Immature natural killer cell (primary cell): ENCODE data around the gene NVL. TPM values are rescaled to one million over a fixed set of nuclear protein-coding genes. Genes with fewer than 3 reads are reported as not detected.
"Not testable (repeated sequence)": the region's sequence is repeated elsewhere in the genome, so short reads cannot be mapped to it uniquely, and the experiment has no call there.

Experiments used
- DNase-seq, 3 donors: peaks; one replicate each; pipeline ENCODE4 v3.0.0; 2022; ENCODE audit warnings: mixed read lengths in 1 of 3
- H3K27ac Mint-ChIP-seq, 6 donors: one replicate each; pipeline ENCODE4 v1.8.0; 2020; ENCODE audit warnings: mixed read lengths in 6 of 6, mild to moderate bottlenecking in 5 of 6, inconsistent platforms in 4 of 6, moderate library complexity in 3 of 6
- H3K27me3 Mint-ChIP-seq, 3 donors: one replicate each; pipeline ENCODE4 v1.8.0; 2020 to 2021; ENCODE audit warnings: low read depth in 3 of 3, mild to moderate bottlenecking in 3 of 3, mixed read lengths in 3 of 3, moderate library complexity in 3 of 3, inconsistent platforms in 1 of 3
- H3K36me3 Mint-ChIP-seq, 3 donors: one replicate each; pipeline ENCODE4 v1.8.0; 2020; ENCODE audit warnings: mixed read lengths in 3 of 3, inconsistent platforms in 2 of 3, mild to moderate bottlenecking in 2 of 3
- H3K4me1 Mint-ChIP-seq, 2 donors: one replicate each; pipeline ENCODE4 v1.8.0; 2020; ENCODE audit warnings: inconsistent platforms in 2 of 2, mild to moderate bottlenecking in 2 of 2, mixed read lengths in 2 of 2, moderate library complexity in 1 of 2
- H3K4me3 Mint-ChIP-seq, 5 donors: one replicate each; pipeline ENCODE4 v1.8.0; 2020; ENCODE audit warnings: mild to moderate bottlenecking in 5 of 5, mixed read lengths in 5 of 5, inconsistent platforms in 3 of 5, moderate library complexity in 3 of 5
- H3K9me3 Mint-ChIP-seq, 6 donors: one replicate each; pipeline ENCODE4 v1.8.0; 2020; ENCODE audit warnings: mild to moderate bottlenecking in 6 of 6, mixed read lengths in 6 of 6, inconsistent platforms in 4 of 6, moderate library complexity in 3 of 6
- polyA plus RNA-seq, 3 donors: library from polyadenylated mRNA; unstranded; fragments of 300-500 nt; fragmentation: Illumina TruSeq; gene quantifications; one replicate each; pipeline ENCODE4 v1.2.3, GENCODE V29; 2021

NVL gene
- polyA plus RNA-seq, 3 donors from 2014 or later = 6.6 to 19.5 (median 14.9) TPM

GRCh38 chr1:224352436-224353085 lies 22.6 kb upstream of the NVL start:
- DNase-seq, H3K9me3 Mint-ChIP-seq, H3K4me3 Mint-ChIP-seq, H3K27me3 Mint-ChIP-seq, H3K27ac Mint-ChIP-seq, H3K36me3 Mint-ChIP-seq: not testable (repeated sequence)
- peaks cover 20 to 39% of the 10 kb centered on the region in 2 donors for H3K4me1 Mint-ChIP-seq

GRCh38 chr1:224349716-224350115 lies 19.7 kb upstream of the NVL start:
- not testable (repeated sequence) for H3K36me3 Mint-ChIP-seq, H3K9me3 Mint-ChIP-seq, H3K27me3 Mint-ChIP-seq, H3K27ac Mint-ChIP-seq, DNase-seq
- Mint-ChIP-seq H3K4me3 (peak overlapping the region in 1 of 5 donors; percentile 21), H3K4me1 (peaks cover 11 to 22% of the 10 kb centered on the region in 2 donors)

DNA sequence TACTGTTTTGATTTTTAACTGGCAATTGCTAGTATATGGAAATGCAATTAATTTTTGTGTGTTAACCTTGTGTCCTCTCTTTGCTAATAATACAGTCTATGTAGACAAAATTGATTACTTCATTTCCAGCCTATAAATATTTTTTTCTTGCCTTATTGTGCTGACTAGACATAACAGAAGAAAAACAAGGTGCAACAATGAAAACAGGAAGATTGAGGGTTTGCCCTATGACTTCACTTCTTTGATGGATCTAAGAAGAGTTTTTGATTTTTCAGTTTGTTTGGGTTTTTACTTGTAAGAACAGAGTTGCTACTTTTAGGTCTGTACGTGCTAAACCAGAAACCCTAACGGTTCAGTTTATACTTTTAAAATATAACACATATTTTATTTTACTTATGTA lies 18.2 kb upstream of the NVL start:
- H3K27me3 Mint-ChIP-seq = peaks cover 0 to 2% (median 0%) of the 10 kb centered on the region in 3 donors
- no peak overlapping the region for H3K27ac Mint-ChIP-seq
- H3K4me3 Mint-ChIP-seq = no peak overlapping the region
- peaks cover 0 to 6% of the 10 kb centered on the region in 2 donors for H3K4me1 Mint-ChIP-seq
- H3K36me3 Mint-ChIP-seq = peaks cover 0 to 3% (median 0%) of the 10 kb centered on the region in 3 donors
- no peak for DNase-seq
- H3K9me3 Mint-ChIP-seq = peaks cover 0 to 17% (median 15%) of the 10 kb centered on the region in 6 donors

GRCh38 chr1:224343679-224344078 lies 13.7 kb upstream of the NVL start:
- Mint-ChIP-seq H3K4me1 (peaks cover 0 to 13% of the 10 kb centered on the region in 2 donors), H3K36me3 (peaks cover 5 to 8% (median 6%) of the 10 kb centered on the region in 3 donors), H3K27me3 (peaks cover 1 to 2% (median 2%) of the 10 kb centered on the region in 3 donors), H3K9me3 (peaks cover 0 to 22% (median 18%) of the 10 kb centered on the region in 6 donors), H3K27ac (no peak overlapping the region), H3K4me3 (no peak overlapping the region)
- DNase-seq = no peak

DNA sequence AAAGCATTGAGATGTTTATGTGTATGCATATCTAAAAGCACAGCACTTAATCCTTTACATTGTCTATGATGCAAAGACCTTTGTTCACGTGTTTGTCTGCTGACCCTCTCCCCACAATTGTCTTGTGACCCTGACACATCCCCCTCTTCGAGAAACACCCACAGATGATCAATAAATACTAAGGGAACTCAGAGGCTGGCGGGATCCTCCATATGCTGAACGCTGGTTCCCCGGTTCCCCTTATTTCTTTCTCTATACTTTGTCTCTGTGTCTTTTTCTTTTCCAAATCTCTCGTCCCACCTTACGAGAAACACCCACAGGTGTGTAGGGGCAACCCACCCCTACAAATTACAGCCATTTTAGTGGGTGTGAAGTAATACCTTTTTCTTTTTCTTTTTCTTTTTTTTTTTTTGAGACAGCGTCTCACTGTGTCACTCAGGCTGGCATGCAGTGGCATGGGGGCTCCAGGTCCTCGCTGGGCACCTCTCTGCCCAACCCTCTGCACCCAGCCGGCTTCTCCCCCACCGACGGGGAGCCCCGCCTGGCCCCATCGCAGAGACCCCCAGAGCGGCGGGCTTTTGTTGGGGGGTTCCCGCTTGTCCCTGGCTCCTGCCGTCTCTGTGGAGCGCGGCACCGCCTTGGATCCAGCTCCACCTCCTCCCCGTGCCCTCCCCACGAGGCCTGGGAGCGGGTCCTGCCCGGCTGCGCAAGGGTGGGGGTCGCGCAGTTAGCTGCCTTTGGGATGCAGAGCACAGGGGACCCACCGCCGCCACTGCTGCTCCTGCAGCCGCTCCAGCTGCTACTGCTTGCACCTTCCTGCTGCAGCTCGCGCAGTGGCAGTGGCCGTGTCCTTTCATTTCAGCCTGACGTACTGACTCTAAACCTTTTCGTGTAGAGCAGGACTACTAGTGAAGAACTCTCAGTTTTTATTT lies 10.7 kb upstream of the NVL start:
- peak in 2 of 3 donors; percentile 11 to 12 for DNase-seq
- H3K27ac Mint-ChIP-seq, H3K4me1 Mint-ChIP-seq, H3K36me3 Mint-ChIP-seq, H3K27me3 Mint-ChIP-seq: not testable (repeated sequence)
- Mint-ChIP-seq H3K4me3 (peak overlapping the region; percentile 49 to 68 (median 61)), H3K9me3 (peaks cover 0 to 22% (median 18%) of the 10 kb centered on the region in 6 donors)

DNA sequence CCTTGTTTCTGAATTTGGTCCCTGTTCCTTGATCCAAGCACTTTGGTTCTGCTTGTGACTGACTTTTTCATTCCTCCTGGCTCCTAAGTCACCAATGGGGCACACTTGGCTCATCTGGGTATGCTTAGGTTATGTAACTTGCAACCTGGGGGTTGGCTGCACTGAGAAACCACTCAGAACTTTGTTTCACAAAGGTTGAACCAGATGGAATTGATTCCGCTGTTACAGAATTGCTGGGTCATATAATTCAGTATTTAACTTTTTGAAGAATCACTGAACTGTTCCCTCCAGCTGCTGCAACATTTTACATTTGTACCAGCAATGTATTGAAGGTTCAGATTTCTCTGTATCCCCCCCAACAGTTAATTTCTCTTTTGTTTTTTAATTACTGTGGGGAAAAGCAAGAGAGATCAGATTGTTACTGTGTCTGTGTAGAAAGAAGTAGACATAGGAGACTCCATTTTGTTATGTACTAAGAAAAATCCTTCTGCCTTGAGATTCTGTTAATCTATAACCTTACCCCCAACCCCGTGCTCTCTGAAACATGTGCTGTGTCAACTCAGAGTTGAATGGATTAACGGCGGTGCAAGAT lies 9.6 kb upstream of the NVL start:
- DNase-seq = no peak
- H3K27me3 Mint-ChIP-seq = peaks cover 0 to 4% (median 3%) of the 10 kb centered on the region in 3 donors
- H3K36me3 Mint-ChIP-seq = peaks cover 5 to 6% (median 5%) of the 10 kb centered on the region in 3 donors
- no peak overlapping the region for H3K4me3 Mint-ChIP-seq
- H3K27ac Mint-ChIP-seq = no peak overlapping the region
- H3K9me3 Mint-ChIP-seq = peaks cover 0 to 18% (median 14%) of the 10 kb centered on the region in 6 donors
- H3K4me1 Mint-ChIP-seq = peaks cover 0 to 6% of the 10 kb centered on the region in 2 donors

- Mint-ChIP-seq H3K36me3 (peaks cover 5 to 6% (median 5%) of the 10 kb centered on the region in 3 donors), H3K9me3 (peaks cover 0 to 7% (median 4%) of the 10 kb centered on the region in 6 donors), H3K4me3 (no peak overlapping the region), H3K27me3 (peaks cover 0 to 4% (median 3%) of the 10 kb centered on the region in 3 donors), H3K27ac (no peak overlapping the region), H3K4me1 (peaks cover 6 to 19% of the 10 kb centered on the region in 2 donors)
- no peak for DNase-seq
Observed at GRCh38 chr1:224338150-224338838, 8.3 kb upstream of the NVL start.

DNA sequence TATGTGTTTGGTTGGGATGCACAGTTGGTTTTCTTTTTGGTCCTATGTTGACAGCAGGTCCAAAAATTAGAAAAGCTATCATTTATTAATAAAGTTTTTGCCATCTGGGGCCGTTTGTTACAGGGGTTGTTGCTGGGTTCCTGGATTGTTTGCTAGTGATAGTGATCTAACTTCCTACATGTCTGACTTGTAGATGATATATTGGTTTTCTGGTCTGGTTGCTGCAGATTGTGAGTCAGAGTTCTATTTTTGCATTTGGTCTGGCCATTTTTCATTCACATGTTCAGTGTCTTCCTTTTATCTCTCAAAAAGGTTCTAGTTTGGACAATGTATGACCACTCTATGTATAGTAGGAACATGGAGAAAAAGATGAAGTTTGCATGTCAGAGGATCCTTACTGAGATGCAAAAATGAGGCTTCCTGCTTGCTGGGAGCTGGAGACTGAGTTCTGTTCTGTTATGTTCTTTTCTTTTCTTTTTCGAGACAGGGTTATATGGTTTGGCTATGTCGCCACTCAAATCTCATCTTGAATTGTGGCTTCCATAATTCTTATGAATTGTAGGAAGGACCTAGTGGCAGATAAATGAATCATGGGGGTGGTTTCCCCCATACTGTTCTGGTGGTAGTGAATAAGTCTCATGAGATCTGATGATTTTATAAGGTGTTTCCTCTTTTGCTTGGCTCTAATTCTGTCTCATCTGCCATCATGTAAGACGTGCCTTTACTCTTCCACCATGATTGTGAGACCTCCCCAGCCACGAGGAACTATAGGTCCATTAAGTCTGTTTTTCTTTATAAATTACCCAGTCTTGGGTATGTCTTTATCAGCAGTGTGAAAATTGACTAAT lies 4.2 kb upstream of the NVL start:
- peaks cover 3 to 12% (median 10%) of the 10 kb centered on the region in 3 donors for H3K27me3 Mint-ChIP-seq
- no peaks in the 10 kb centered on the region for H3K36me3 Mint-ChIP-seq
- no peak overlapping the region for H3K4me3 Mint-ChIP-seq
- no peak overlapping the region for H3K27ac Mint-ChIP-seq
- H3K9me3 Mint-ChIP-seq = no peaks in the 10 kb centered on the region
- DNase-seq = no peak
- peaks cover 28 to 39% of the 10 kb centered on the region in 2 donors for H3K4me1 Mint-ChIP-seq

DNA sequence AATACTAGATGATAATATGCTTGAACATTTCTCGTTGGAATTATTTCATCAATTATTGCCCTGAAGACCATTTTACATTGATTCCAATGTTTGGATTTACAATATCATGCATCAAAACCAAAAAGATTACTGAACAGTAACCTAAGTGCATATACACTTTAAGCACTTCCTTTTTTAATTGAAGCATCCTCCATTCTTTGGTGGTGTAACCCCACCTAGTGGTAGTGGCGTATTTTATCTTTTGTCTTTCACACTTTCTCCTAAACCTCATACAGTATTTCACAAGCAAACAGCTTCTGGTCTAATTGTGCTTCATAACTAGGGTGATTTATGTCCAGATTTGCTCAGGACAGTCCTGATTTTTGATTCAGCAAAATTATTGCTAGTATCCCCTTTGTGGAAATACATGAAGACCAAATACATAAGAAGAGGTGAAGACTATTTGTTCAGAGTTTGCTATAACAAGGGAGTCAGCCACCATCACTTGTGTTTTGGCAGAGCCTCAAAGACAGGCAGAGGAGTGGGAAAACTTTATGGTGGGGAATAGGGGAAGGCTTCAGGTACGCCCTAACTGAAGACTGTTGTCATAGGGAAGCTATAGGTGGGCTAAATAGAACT lies 3.4 kb upstream of the NVL start:
- H3K27ac Mint-ChIP-seq = peak overlapping the region in 5 of 6 donors; percentile 44 to 78 (median 68)
- H3K36me3 Mint-ChIP-seq = no peaks in the 10 kb centered on the region
- H3K4me1 Mint-ChIP-seq = peaks cover 33 to 46% of the 10 kb centered on the region in 2 donors
- H3K9me3 Mint-ChIP-seq = no peaks in the 10 kb centered on the region
- peaks cover 3 to 12% (median 10%) of the 10 kb centered on the region in 3 donors for H3K27me3 Mint-ChIP-seq
- H3K4me3 Mint-ChIP-seq = peak overlapping the region in 1 of 5 donors; percentile 24
- peak; percentile 44 to 59 (median 54) for DNase-seq

- Mint-ChIP-seq H3K27me3 (peaks cover 3 to 12% (median 8%) of the 10 kb centered on the region in 3 donors), H3K9me3 (no peaks in the 10 kb centered on the region), H3K4me1 (peaks cover 44 to 62% of the 10 kb centered on the region in 2 donors), H3K36me3 (no peaks in the 10 kb centered on the region), H3K27ac (peak overlapping the region in 1 of 6 donors; percentile 96), H3K4me3 (peak overlapping the region in 1 of 5 donors; percentile 4)
- DNase-seq = no peak
Observed at GRCh38 chr1:224331824-224332223, 1.9 kb upstream of the NVL start.

GRCh38 chr1:224331326-224331725 lies 1.4 kb upstream of the NVL start:
- Mint-ChIP-seq H3K4me1 (peaks cover 44 to 64% of the 10 kb centered on the region in 2 donors), H3K36me3 (no peaks in the 10 kb centered on the region), H3K27me3 (peaks cover 3 to 10% (median 8%) of the 10 kb centered on the region in 3 donors), H3K4me3 (peak overlapping the region; percentile 46 to 97 (median 90)), H3K9me3 (no peaks in the 10 kb centered on the region), H3K27ac (peak overlapping the region in 5 of 6 donors; percentile 49 to 96 (median 72))
- no peak for DNase-seq

- Mint-ChIP-seq H3K36me3 (no peaks in the 10 kb centered on the region), H3K9me3 (no peaks in the 10 kb centered on the region), H3K27me3 (peaks cover 3 to 10% (median 8%) of the 10 kb centered on the region in 3 donors), H3K4me3 (peak overlapping the region; percentile 89 to 97 (median 91)), H3K27ac (peak overlapping the region; percentile 96 to 100 (median 98)), H3K4me1 (peaks cover 44 to 67% of the 10 kb centered on the region in 2 donors)
- no peak for DNase-seq
Observed at GRCh38 chr1:224329484-224329841, 509 bp downstream of the NVL start.
